A549 (cell line): ENCODE results near the gene CHRNA4. TPM values are rescaled to one million over a fixed set of nuclear protein-coding genes. Genes with fewer than 3 reads are reported as not detected.

Source experiments
- ATAC-seq, 2 experiments: fragments of 200-7000 bp in 1 of 2; fragments of >200 bp in 1 of 2; cut with Nextera tagmentation in 1 of 2; cut with Tn5 transposase in 1 of 2; 3 replicates each; pipeline versions ENCODE4 v1.8.0 to v1.9.1; 2018 to 2020; ENCODE audit warnings: mild to moderate bottlenecking in 1 of 2, moderate library complexity in 1 of 2
- CTCF ChIA-PET: fragments of 300-600 bp; sonication (Branson Sonifier 250); formaldehyde crosslinking; extraction: SDS; loops from one replicate; lab custom pipeline; 2021; ENCODE audit warnings: antibody characterized with exemption, inconsistent platforms; lab: Yijun Ruan, JAX
- POLR2A ChIA-PET: fragments of 350-600 bp; formaldehyde crosslinking; extraction: SDS; loops from one replicate; lab custom pipeline; 2021; ENCODE audit warnings: antibody characterized with exemption, inconsistent platforms; lab: Yijun Ruan, JAX
- DNase-seq, 2 experiments: peaks; one replicate each; pipeline versions ENCODE4 v3.0.0 to v3.0.0-alpha.2; 2011 to 2016; ENCODE audit warnings: low read depth in 1 of 2, low spot score in 1 of 2
- FAIRE-seq: peaks from 2 replicates; lab custom pipeline; 2011; peaks lifted over from hg19 to GRCh38; lab: Jason Lieb, UNC
- H3K27ac ChIP-seq, 2 experiments: fragments of >200 bp; sonication (Bioruptor Twin); formaldehyde crosslinking; 3 replicates each; pipeline ENCODE4 v1.5.1; 2016 to 2017
- H3K4me1 ChIP-seq: fragments of >200 bp; sonication (Bioruptor Twin); formaldehyde crosslinking; 3 replicates; pipeline ENCODE4 v1.6.1; 2016
- H3K4me2 ChIP-seq: fragments of >200 bp; sonication (Bioruptor Twin); formaldehyde crosslinking; 3 replicates; pipeline ENCODE4 v1.6.1; 2016
- H3K4me3 ChIP-seq: fragments of >200 bp; sonication (Bioruptor Twin); formaldehyde crosslinking; 3 replicates; pipeline ENCODE4 v1.5.1; 2016
- H3K9me3 ChIP-seq: fragments of >200 bp; sonication (Bioruptor Twin); formaldehyde crosslinking; 3 replicates; pipeline ENCODE4 v1.6.1; 2016
- BHLHE40 ChIP-seq: IDR thresholded peaks from 2 replicates; pipeline ENCODE4 v1.6.1; 2012; ENCODE audit warnings: low read depth, low read length, inconsistent platforms
- CEBPB ChIP-seq, 2 experiments: fragments of >200 bp in 1 of 2; sonication (Bioruptor Twin) in 1 of 2; formaldehyde crosslinking in 1 of 2; IDR thresholded peaks; 2 replicates each; pipeline ENCODE4 v1.6.1; 2012 to 2016
- CHD2 ChIP-seq: fragments of 150-350 bp; IDR thresholded peaks from 2 replicates; pipeline ENCODE4 v1.6.1; 2014; ENCODE audit warnings: low read length; ENCODE audit not compliant: partially characterized antibody
- EHMT2 ChIP-seq: fragments of 200-600 bp; sonication (generic); IDR thresholded peaks from 2 replicates; pipeline ENCODE4 v1.6.1; 2016; ENCODE audit warnings: antibody characterized with exemption, low read depth, mild to moderate bottlenecking, moderate library complexity
- EP300 ChIP-seq, 2 experiments: fragments of >200 bp; sonication (Bioruptor Twin); formaldehyde crosslinking; IDR thresholded peaks; 2 replicates in 1 of 2; 3 replicates in 1 of 2; pipeline ENCODE4 v1.6.1; 2016 to 2017
- ESRRA ChIP-seq: fragments of 150-350 bp; IDR thresholded peaks from 2 replicates; pipeline ENCODE4 v1.6.1; 2014; ENCODE audit warnings: mild to moderate bottlenecking, low read length, borderline replicate concordance
- FOSL2 ChIP-seq, 2 experiments: fragments of 450-650 bp in 1 of 2; fragments of >200 bp in 1 of 2; sonication (Bioruptor Twin) in 1 of 2; formaldehyde crosslinking; IDR thresholded peaks; 2 replicates each; pipeline versions ENCODE4 v1.5.0 to v1.6.1; 2016 to 2020; ENCODE audit warnings: mild to moderate bottlenecking in 1 of 2, moderate library complexity in 1 of 2
- FOXS1 ChIP-seq: fragments of 250-450 bp; sonication (Bioruptor Pico); IDR thresholded peaks from 2 replicates; pipeline ENCODE4 v1.5.0; 2020; ENCODE audit warnings: mild to moderate bottlenecking, moderate library complexity
- GATA3 ChIP-seq: IDR thresholded peaks from 2 replicates; pipeline ENCODE4 v1.6.1; 2012; ENCODE audit warnings: borderline replicate concordance
- HMGXB4 ChIP-seq: fragments of 250-450 bp; sonication (Bioruptor Pico); IDR thresholded peaks from 2 replicates; pipeline ENCODE4 v1.5.0; 2021; ENCODE audit warnings: mild to moderate bottlenecking, moderate library complexity, borderline replicate concordance
- HOXA7 ChIP-seq: fragments of 250-450 bp; sonication (Bioruptor Pico); IDR thresholded peaks from 2 replicates; pipeline ENCODE4 v1.5.0; 2020; ENCODE audit warnings: mild to moderate bottlenecking, moderate library complexity
- HOXB13 ChIP-seq: fragments of 250-450 bp; sonication (Bioruptor Pico); IDR thresholded peaks from 2 replicates; pipeline ENCODE4 v1.5.0; 2020; ENCODE audit warnings: low read depth, mild to moderate bottlenecking, moderate library complexity
- JUN ChIP-seq, 2 experiments: fragments of >200 bp; sonication (Bioruptor Twin); formaldehyde crosslinking; IDR thresholded peaks; 2 replicates in 1 of 2; 3 replicates in 1 of 2; pipeline ENCODE4 v1.6.1; 2016 to 2017
- JUNB ChIP-seq: fragments of >200 bp; sonication (Bioruptor Twin); formaldehyde crosslinking; IDR thresholded peaks from 2 replicates; pipeline ENCODE4 v1.6.1; 2016
- KDM1A ChIP-seq: fragments of 200-600 bp; sonication (generic); IDR thresholded peaks from 2 replicates; pipeline ENCODE4 v1.6.1; 2016; ENCODE audit warnings: low read depth, mild to moderate bottlenecking
- MAZ ChIP-seq: fragments of 150-350 bp; IDR thresholded peaks from 2 replicates; pipeline ENCODE4 v1.6.1; 2014; ENCODE audit warnings: antibody characterized with exemption, low read depth, low read length, borderline replicate concordance
- MYC ChIP-seq: IDR thresholded peaks from 2 replicates; pipeline ENCODE4 v1.6.1; 2012; ENCODE audit warnings: mild to moderate bottlenecking, inconsistent platforms, low read length, improper control_type of control experiment, borderline replicate concordance
- NPAS2 ChIP-seq: fragments of 250-450 bp; sonication (Bioruptor Pico); IDR thresholded peaks from 2 replicates; pipeline ENCODE4 v1.8.0; 2022; ENCODE audit warnings: mild to moderate bottlenecking, moderate library complexity, borderline replicate concordance
- NR3C1 ChIP-seq: fragments of >200 bp; sonication (Bioruptor Twin); formaldehyde crosslinking; IDR thresholded peaks from 3 replicates; pipeline ENCODE4 v1.6.1; 2017
- PHF8 ChIP-seq: fragments of 200-600 bp; sonication (generic); IDR thresholded peaks from 2 replicates; pipeline ENCODE4 v1.6.1; 2016; ENCODE audit warnings: low read depth, mild to moderate bottlenecking, antibody characterized with exemption, moderate library complexity, borderline replicate concordance
- POLR2A ChIP-seq: IDR thresholded peaks from 2 replicates; pipeline ENCODE4 v1.6.1; 2012; ENCODE audit warnings: mild to moderate bottlenecking, low read length
- SMC3 ChIP-seq: fragments of >200 bp; sonication (Bioruptor Twin); formaldehyde crosslinking; IDR thresholded peaks from 3 replicates; pipeline ENCODE4 v1.6.1; 2018; ENCODE audit warnings: inconsistent platforms
- SREBF2 ChIP-seq: fragments of 450-650 bp; IDR thresholded peaks from 2 replicates; pipeline ENCODE4 v1.6.1; 2014; ENCODE audit warnings: mild to moderate bottlenecking, moderate library complexity
- ZNF302 ChIP-seq: fragments of 250-450 bp; sonication (Bioruptor Pico); IDR thresholded peaks from 2 replicates; pipeline ENCODE4 v1.9.0; 2021; ENCODE audit warnings: inconsistent platforms, mild to moderate bottlenecking, moderate library complexity
- WGBS: methylation state at CpG from one replicate; pipeline ENCODE4 v1.1.6; 2017; ENCODE audit errors: missing lambda C conversion rate; 5-methylcytosine and 5-hydroxymethylcytosine counted together
- polyA plus RNA-seq, 4 experiments: library from polyadenylated mRNA; depleted of rRNA in 3 of 4; stranded (reverse); fragments of >200 nt; fragmentation: RNase III in 1 of 4; extraction: RNeasy Plus Mini Kit Qiagen cat#74134 plus additional on column Dnase treatment in 1 of 4; gene quantifications; 2 replicates in 3 of 4; 3 replicates in 1 of 4; pipeline ENCODE4 v1.2.3, GENCODE V29; 2011 to 2017
- TF ChIP-seq, protein P1 (sequence below): fragments of >200 bp; sonication (Bioruptor Twin); formaldehyde crosslinking; IDR thresholded peaks from 2 replicates; pipeline ENCODE4 v1.6.1; 2016
- TF ChIP-seq, protein P2 (sequence below): fragments of 200-600 bp; sonication (generic); IDR thresholded peaks from 2 replicates; pipeline ENCODE4 v1.6.1; 2016; ENCODE audit warnings: antibody characterized with exemption, mild to moderate bottlenecking, moderate library complexity

Gene CHRNA4
- polyA plus RNA-seq, 2 of the 4 experiments (the other 2 are of a cell fraction) = 0.03 to 0.23 TPM

- TF ChIP-seq, protein P1, sequence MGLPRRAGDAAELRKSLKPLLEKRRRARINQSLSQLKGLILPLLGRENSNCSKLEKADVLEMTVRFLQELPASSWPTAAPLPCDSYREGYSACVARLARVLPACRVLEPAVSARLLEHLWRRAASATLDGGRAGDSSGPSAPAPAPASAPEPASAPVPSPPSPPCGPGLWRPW = no peak
- TF ChIP-seq PHF8 (no peak), HOXB13 (CRISPR knock-in tag) (no peak), POLR2A (no peak; the same call in 1 of the 2 replicates)
- TF ChIP-seq, all 56 proteins: peak for 0
- no peak overlapping the region for H3K4me3 ChIP-seq
- H3K27ac ChIP-seq = no peak overlapping the region
- DNase-seq = no peak
- ChIA-PET CTCF (interaction anchor here (1.0 kb wide), 1 partner anchor 181 kb away, joined by 3 read pairs; no protein-coding TSS in a partner anchor), POLR2A (no interaction called here)
- FAIRE-seq = no peak
- H3K4me2 ChIP-seq = no peak overlapping the region
- no peak for ATAC-seq
- no peaks in the 10 kb centered on the region for H3K9me3 ChIP-seq
- H3K4me1 ChIP-seq = peaks cover 3% of the 10 kb centered on the region; the same call in 1 of the 3 replicates
- WGBS = 53% methylated on average over 19 of the region's 19 CpGs
Measured at GRCh38 chr20:63403403-63404105, 42.4 kb upstream of the CHRNA4 start.

DNA sequence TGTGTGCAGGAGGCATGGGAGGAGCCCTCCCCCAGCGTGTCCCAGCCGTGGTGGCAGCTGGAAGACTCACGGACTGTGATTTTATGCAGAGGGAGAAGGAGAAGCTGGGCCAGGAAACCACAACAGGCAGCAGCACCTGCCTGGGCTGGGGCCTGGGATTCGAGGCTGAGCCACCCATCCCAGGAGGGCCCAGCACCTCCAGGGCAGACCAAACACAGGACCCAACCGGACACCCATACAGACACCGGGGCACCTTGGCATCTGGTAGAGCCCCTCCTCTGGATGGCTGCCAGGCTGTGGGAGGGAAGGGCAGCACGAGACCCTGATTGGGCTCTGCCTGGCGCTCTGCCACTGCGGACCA, 41.7 kb upstream of the CHRNA4 start:
- peaks cover 3% of the 10 kb centered on the region; the same call in 1 of the 3 replicates for H3K4me1 ChIP-seq
- H3K4me3 ChIP-seq = no peak overlapping the region
- no peaks in the 10 kb centered on the region for H3K9me3 ChIP-seq
- ATAC-seq = peak in 1 of 2 experiments; percentile 8; a peak in 2 of 6 replicates
- 18% methylated on average over 8 of the region's 9 CpGs for WGBS
- no peak overlapping the region for H3K4me2 ChIP-seq
- ChIA-PET POLR2A (no interaction called here), CTCF (interaction anchor here (1.0 kb wide), 2 partner anchors 21 to 180 kb away, joined by 3 read pairs; no protein-coding TSS in a partner anchor)
- no peak overlapping the region for H3K27ac ChIP-seq
- DNase-seq = no peak
- no peak for FAIRE-seq
- TF ChIP-seq BHLHE40 = no peak
- no peak for TF ChIP-seq KDM1A
- TF ChIP-seq, protein P1 = no peak
- TF ChIP-seq FOXS1 = no peak
- TF ChIP-seq JUNB = no peak
- no peak for TF ChIP-seq CEBPB (IDR thresholded peaks at IDR 0.05)
- no peak for TF ChIP-seq JUN (IDR thresholded peaks at IDR 0.05)
- TF ChIP-seq HOXB13 (CRISPR knock-in tag) = no peak

- TF ChIP-seq EP300 (IDR thresholded peaks at IDR 0.05) (no peak), SMC3 (no peak), FOSL2 (IDR thresholded peaks at IDR 0.05) (no peak), FOSL2 (CRISPR knock-in tag; IDR thresholded peaks at IDR 0.05) (no peak), CHD2 (no peak), HOXA7 (CRISPR knock-in tag) (no peak), HMGXB4 (CRISPR knock-in tag) (no peak), ZNF302 (CRISPR knock-in tag) (no peak), SREBF2 (no peak), GATA3 (no peak), NPAS2 (CRISPR knock-in tag) (no peak), EHMT2 (no peak), ESRRA (no peak), MYC (no peak), NR3C1 (no peak), MAZ (no peak)
- TF ChIP-seq, protein P2, sequence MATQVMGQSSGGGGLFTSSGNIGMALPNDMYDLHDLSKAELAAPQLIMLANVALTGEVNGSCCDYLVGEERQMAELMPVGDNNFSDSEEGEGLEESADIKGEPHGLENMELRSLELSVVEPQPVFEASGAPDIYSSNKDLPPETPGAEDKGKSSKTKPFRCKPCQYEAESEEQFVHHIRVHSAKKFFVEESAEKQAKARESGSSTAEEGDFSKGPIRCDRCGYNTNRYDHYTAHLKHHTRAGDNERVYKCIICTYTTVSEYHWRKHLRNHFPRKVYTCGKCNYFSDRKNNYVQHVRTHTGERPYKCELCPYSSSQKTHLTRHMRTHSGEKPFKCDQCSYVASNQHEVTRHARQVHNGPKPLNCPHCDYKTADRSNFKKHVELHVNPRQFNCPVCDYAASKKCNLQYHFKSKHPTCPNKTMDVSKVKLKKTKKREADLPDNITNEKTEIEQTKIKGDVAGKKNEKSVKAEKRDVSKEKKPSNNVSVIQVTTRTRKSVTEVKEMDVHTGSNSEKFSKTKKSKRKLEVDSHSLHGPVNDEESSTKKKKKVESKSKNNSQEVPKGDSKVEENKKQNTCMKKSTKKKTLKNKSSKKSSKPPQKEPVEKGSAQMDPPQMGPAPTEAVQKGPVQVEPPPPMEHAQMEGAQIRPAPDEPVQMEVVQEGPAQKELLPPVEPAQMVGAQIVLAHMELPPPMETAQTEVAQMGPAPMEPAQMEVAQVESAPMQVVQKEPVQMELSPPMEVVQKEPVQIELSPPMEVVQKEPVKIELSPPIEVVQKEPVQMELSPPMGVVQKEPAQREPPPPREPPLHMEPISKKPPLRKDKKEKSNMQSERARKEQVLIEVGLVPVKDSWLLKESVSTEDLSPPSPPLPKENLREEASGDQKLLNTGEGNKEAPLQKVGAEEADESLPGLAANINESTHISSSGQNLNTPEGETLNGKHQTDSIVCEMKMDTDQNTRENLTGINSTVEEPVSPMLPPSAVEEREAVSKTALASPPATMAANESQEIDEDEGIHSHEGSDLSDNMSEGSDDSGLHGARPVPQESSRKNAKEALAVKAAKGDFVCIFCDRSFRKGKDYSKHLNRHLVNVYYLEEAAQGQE = no peak
- ChIA-PET POLR2A (no interaction called here), CTCF (interaction anchor here (1.0 to 1.4 kb wide), 4 partner anchors 21 to 180 kb away, joined by 3 read pairs; no protein-coding TSS in a partner anchor)
- whole genome bisulfite sequencing = 23% methylated on average over 16 of the region's 24 CpGs
- peak; percentile 32 to 60; a peak in 4 of 6 replicates for ATAC-seq
- H3K4me2 ChIP-seq = 0 out of 3 replicates have a peak overlapping the region, but pooled peaks have one; percentile 9
- no peak for FAIRE-seq
- peaks cover 3% of the 10 kb centered on the region; the same call in 1 of the 3 replicates for H3K4me1 ChIP-seq
- no peak overlapping the region for H3K4me3 ChIP-seq
- peak in 1 of 2 experiments; percentile 24 for DNase-seq
- no peaks in the 10 kb centered on the region for H3K9me3 ChIP-seq
- H3K27ac ChIP-seq = no peak overlapping the region
Measured at GRCh38 chr20:63402181-63402859, 41.2 kb upstream of the CHRNA4 start.
